Sigmoid colon (tissue), 7 donors: ENCODE data around the gene MASP2. TPM values are rescaled to one million over a fixed set of nuclear protein-coding genes. Genes with fewer than 3 reads are reported as not detected.
A peak's percentile ranks its signal among the peaks of the same experiment; 100 is the strongest.
"Not testable (repeated sequence)": the region's sequence is repeated elsewhere in the genome, so short reads cannot be mapped to it uniquely, and the experiment has no call there.

ENCODE experiments used
- DNase-seq: peaks from one replicate; pipeline ENCODE4 v3.0.0-alpha.2; 2019
- H3K27ac ChIP-seq, 4 donors: fragments of 200-600 bp; sonication (generic); one replicate each; pipeline ENCODE4 v1.5.1; 2016 to 2019; ENCODE audit warnings: mild to moderate bottlenecking in 1 of 4
- H3K27me3 ChIP-seq, 3 donors: fragments of 200-600 bp; sonication (generic); one replicate each; pipeline ENCODE4 v1.5.1; 2019; ENCODE audit warnings: mild to moderate bottlenecking in 1 of 3
- H3K36me3 ChIP-seq, 4 donors: fragments of 200-600 bp; sonication (generic); one replicate each; pipeline ENCODE4 v1.5.1; 2016 to 2019
- H3K4me1 ChIP-seq, 4 donors: fragments of 200-600 bp; sonication (generic); one replicate each; pipeline ENCODE4 v1.5.1; 2017 to 2019
- H3K4me3 ChIP-seq, 4 donors: fragments of 200-600 bp; sonication (generic); one replicate each; pipeline ENCODE4 v1.5.1; 2017 to 2019; ENCODE audit warnings: mild to moderate bottlenecking in 2 of 4, moderate library complexity in 1 of 4
- H3K9me3 ChIP-seq, 4 donors: fragments of 200-600 bp in 3 of 4; sonication (generic) in 3 of 4; one replicate each; pipeline versions ENCODE4 v1.5.1 to v1.6.1; 2013 to 2019
- EP300 ChIP-seq, 4 donors: sonication (generic); formaldehyde crosslinking; IDR thresholded peaks; one replicate each; pipeline ENCODE4 v1.6.1; 2017; ENCODE audit warnings: antibody characterized with exemption in 4 of 4
- POLR2A ChIP-seq, 2 donors: fragments of 450-650 bp; IDR thresholded peaks; one replicate each; pipeline ENCODE4 v1.6.1; 2016; ENCODE audit warnings: antibody characterized with exemption in 2 of 2, mild to moderate bottlenecking in 2 of 2, moderate library complexity in 2 of 2
- POLR2AphosphoS5 ChIP-seq, 4 donors: sonication (generic); formaldehyde crosslinking; IDR thresholded peaks; one replicate each; pipeline ENCODE4 v1.6.1; 2017; ENCODE audit warnings: antibody characterized with exemption in 4 of 4
- WGBS, 2 donors: extraction: QIAGEN DNeasy Blood & Tissue Kit; methylation state at CpG; one replicate each; pipeline ENCODE4 v1.1.7; 2013; 5-methylcytosine and 5-hydroxymethylcytosine counted together
- intact Hi-C: fragments of 100-400 bp; cut with DNase I; formaldehyde crosslinking; loops from one replicate; pipeline ENCODE4 v1.15.1; 2023
- polyA plus RNA-seq, 3 donors: library from polyadenylated mRNA; stranded (reverse); fragments of 200-250 nt; gene quantifications; one replicate each; pipeline ENCODE4 v1.2.3, GENCODE V29; 2013
- total RNA-seq, 4 donors: library from RNA; depleted of rRNA; stranded (reverse); fragments of >200 nt; gene quantifications; one replicate each; pipeline ENCODE4 v1.1.0, GENCODE V29; 2016
- TF ChIP-seq, protein P1 (sequence below), 4 experiments: fragments of 450-650 bp in 3 of 4; fragments of 200-600 bp in 1 of 4; IDR thresholded peaks; one replicate each; pipeline ENCODE4 v1.5.1; 2016 to 2019; ENCODE audit warnings: antibody characterized with exemption in 4 of 4, mild to moderate bottlenecking in 3 of 4, moderate library complexity in 2 of 4
- donor health status: healthy with polysubstance abuse.
- donor health status: Bipolar disorder and iron deficiency.
- donor health status: healthy.

The MASP2 gene
- total and polyA plus RNA-seq, 7 donors, result 0.03 TPM; not detected in 6

DNA sequence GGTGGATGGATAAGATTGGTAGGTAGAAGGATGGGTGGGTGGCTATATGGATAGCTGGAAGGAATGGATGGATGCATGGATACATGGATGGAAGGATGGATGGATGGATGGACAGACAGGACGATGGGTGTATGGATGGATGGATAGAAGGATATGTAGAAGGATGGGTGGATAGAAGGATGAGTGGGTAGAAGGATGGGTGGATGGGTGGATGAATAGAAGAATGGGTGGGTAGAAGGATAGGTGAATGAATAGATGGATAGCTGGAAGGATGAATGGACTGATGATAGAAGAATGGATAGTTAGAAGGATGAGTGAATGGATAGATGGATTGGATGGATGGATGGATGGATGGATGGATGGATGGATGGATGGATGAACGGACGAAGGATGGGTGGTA is 5.0 kb downstream of the MASP2 start:
- intact Hi-C loops, result no loop called here
- no peak for TF ChIP-seq POLR2A (IDR thresholded peaks at IDR 0.05)
- no peak for TF ChIP-seq EP300 (IDR thresholded peaks at IDR 0.05)
- TF ChIP-seq POLR2AphosphoS5 (IDR thresholded peaks at IDR 0.05), result no peak
- TF ChIP-seq, protein P1, sequence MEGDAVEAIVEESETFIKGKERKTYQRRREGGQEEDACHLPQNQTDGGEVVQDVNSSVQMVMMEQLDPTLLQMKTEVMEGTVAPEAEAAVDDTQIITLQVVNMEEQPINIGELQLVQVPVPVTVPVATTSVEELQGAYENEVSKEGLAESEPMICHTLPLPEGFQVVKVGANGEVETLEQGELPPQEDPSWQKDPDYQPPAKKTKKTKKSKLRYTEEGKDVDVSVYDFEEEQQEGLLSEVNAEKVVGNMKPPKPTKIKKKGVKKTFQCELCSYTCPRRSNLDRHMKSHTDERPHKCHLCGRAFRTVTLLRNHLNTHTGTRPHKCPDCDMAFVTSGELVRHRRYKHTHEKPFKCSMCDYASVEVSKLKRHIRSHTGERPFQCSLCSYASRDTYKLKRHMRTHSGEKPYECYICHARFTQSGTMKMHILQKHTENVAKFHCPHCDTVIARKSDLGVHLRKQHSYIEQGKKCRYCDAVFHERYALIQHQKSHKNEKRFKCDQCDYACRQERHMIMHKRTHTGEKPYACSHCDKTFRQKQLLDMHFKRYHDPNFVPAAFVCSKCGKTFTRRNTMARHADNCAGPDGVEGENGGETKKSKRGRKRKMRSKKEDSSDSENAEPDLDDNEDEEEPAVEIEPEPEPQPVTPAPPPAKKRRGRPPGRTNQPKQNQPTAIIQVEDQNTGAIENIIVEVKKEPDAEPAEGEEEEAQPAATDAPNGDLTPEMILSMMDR (IDR thresholded peaks at IDR 0.05), result no peak
- Histone ChIP-seq H3K36me3 (no peaks in the 10 kb centered on the region), H3K27ac (no peak overlapping the region), H3K4me1 (peaks cover 0 to 10% (median 7%) of the 10 kb centered on the region in 4 donors), H3K27me3 (no peaks in the 10 kb centered on the region), H3K4me3 (no peak overlapping the region), H3K9me3 (no peaks in the 10 kb centered on the region)
- no peak for DNase-seq
- WGBS, 2 donors, result 86% methylated on average over 3 of the region's 3 CpGs

DNA sequence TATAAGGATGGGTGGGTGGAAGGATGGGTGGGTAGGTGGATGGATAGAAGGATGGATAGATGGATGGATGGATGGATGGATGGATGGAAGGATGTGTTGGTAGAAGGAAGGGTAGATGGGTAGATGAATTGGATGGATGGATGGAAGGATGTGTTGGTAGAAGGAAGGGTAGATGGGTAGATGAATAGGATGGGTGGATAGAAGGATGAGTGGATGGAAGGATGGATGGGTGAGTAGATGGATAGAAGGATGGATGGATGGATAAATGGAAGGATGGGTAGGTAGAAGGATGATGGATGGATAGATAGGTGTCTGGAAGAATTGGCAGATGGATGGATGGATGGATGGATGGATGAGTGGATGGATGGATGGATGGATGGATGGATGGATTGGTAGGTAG is 6.0 kb downstream of the MASP2 start:
- H3K4me3 ChIP-seq, result no peak overlapping the region
- TF ChIP-seq EP300 (IDR thresholded peaks at IDR 0.05) (no peak), POLR2A (IDR thresholded peaks at IDR 0.05) (no peak), POLR2AphosphoS5 (IDR thresholded peaks at IDR 0.05) (no peak)
- TF ChIP-seq, protein P1 (IDR thresholded peaks at IDR 0.05), result no peak
- intact Hi-C loops, result no loop called here
- no peaks in the 10 kb centered on the region for H3K27me3 ChIP-seq
- H3K27ac ChIP-seq, result no peak overlapping the region
- no peaks in the 10 kb centered on the region for H3K9me3 ChIP-seq
- H3K4me1 ChIP-seq, result peaks cover 0 to 10% (median 7%) of the 10 kb centered on the region in 4 donors
- H3K36me3 ChIP-seq, result no peaks in the 10 kb centered on the region
- no peak for DNase-seq

DNA sequence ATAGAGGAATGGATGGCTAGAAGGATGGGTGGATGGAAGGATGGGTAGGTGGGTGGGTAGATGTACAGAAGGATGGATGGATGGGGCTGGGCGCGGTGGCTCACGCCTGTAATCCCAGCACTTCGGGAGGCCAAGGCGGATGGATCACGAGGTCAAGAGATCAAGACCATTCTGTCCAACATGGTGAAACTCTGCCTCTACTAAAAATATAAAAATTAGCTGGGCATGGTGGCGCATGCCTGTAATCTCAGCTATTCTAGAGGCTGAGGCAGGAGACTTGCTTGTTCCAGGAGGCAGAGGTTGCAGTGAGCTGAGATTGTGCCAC is 7.0 kb downstream of the MASP2 start:
- H3K9me3 ChIP-seq, intact Hi-C loops, DNase-seq, H3K27ac ChIP-seq, H3K27me3 ChIP-seq, H3K4me1 ChIP-seq, H3K36me3 ChIP-seq, H3K4me3 ChIP-seq: not testable (repeated sequence)
- WGBS, 2 donors, result 90% methylated on average over 7 of the region's 7 CpGs

DNA sequence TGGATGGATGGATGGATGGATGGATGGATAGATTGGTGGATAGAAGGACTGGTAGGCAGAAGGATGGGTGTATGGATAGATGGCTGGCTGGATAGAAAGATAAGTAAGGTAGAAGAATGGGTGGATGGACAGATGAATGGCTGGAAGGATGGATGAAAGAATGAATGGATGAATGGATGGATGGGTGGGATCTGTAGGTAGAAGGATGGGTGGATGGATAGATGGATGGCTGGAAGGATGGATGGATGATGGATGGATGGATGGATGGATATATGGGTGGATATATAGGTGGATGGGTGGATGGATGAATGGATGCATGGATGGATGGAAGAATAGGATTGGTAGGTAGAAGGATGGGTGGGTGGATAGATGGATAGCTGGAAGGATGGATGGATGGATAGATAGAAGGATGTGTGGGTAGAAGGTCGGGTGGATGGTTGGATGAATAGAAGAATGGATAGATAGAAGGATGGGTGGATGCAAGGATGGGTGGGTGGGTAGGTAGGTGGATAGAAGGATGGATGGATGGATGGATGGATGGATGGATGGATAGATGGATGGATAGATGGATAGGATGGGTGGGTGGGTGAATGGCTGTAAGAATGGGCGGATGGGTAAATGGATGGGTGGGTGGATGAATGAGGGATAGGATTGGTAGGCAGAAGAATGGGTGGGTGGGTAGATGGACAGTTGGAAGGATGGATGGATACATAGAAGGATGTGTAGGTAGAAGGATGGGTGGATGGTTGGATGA is 7.5 kb downstream of the MASP2 start:
- no peaks in the 10 kb centered on the region for H3K36me3 ChIP-seq
- WGBS, 2 donors, result 74 to 78% methylated on average over 2 of the region's 2 CpGs
- DNase-seq, result no peak
- TF ChIP-seq POLR2AphosphoS5 (IDR thresholded peaks at IDR 0.05), result no peak
- TF ChIP-seq, protein P1 (IDR thresholded peaks at IDR 0.05), result no peak
- no peak for TF ChIP-seq POLR2A (IDR thresholded peaks at IDR 0.05)
- TF ChIP-seq EP300 (IDR thresholded peaks at IDR 0.05), result no peak
- H3K9me3 ChIP-seq, result no peaks in the 10 kb centered on the region
- intact Hi-C loops, result loop anchor here (2.0 kb wide), 1 partner anchor 603 kb away; no protein-coding TSS in a partner anchor
- H3K4me1 ChIP-seq, result peaks cover 0 to 10% (median 7%) of the 10 kb centered on the region in 4 donors
- H3K27me3 ChIP-seq, result no peaks in the 10 kb centered on the region
- H3K4me3 ChIP-seq, result no peak overlapping the region
- H3K27ac ChIP-seq, result no peak overlapping the region

DNA sequence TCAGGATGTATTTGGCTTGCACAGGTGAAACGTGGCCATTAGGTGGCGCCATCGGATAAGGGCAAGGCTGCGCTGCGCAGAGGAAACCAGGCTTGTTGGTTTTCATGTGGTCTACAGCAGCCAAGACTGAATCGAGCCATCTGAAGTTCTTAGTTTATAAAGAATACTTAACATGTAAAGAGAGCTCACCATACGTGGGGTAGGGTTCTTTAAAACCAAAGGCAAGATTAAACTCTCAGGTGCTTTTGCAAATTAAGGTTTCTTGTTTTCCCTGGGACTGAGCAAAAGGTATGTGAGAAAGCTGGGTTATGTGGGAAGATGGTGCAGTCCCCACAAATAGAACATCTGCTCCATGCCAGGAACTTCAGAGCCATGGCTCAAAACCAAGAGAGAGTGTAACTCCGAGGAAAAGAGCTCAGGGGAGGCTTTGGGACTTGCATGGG is 9.3 kb downstream of the MASP2 start:
- no peak overlapping the region for H3K27ac ChIP-seq
- intact Hi-C loops, result loop anchor here (2.0 kb wide), 1 partner anchor 605 kb away; no protein-coding TSS in a partner anchor
- H3K4me3 ChIP-seq, result no peak overlapping the region
- peak in 1 of 4 donors; percentile 20 for TF ChIP-seq POLR2AphosphoS5 (IDR thresholded peaks at IDR 0.05)
- TF ChIP-seq EP300 (IDR thresholded peaks at IDR 0.05), result no peak
- TF ChIP-seq, protein P1 (IDR thresholded peaks at IDR 0.05), result peak; percentile 92 to 97 (median 94)
- no peaks in the 10 kb centered on the region for H3K36me3 ChIP-seq
- WGBS, 2 donors, result 1 to 2% methylated on average over 8 of the region's 8 CpGs
- H3K27me3 ChIP-seq, result no peaks in the 10 kb centered on the region
- peaks cover 0 to 10% (median 7%) of the 10 kb centered on the region in 4 donors for H3K4me1 ChIP-seq
- DNase-seq, result peak; percentile 94
- H3K9me3 ChIP-seq, result no peaks in the 10 kb centered on the region

DNA sequence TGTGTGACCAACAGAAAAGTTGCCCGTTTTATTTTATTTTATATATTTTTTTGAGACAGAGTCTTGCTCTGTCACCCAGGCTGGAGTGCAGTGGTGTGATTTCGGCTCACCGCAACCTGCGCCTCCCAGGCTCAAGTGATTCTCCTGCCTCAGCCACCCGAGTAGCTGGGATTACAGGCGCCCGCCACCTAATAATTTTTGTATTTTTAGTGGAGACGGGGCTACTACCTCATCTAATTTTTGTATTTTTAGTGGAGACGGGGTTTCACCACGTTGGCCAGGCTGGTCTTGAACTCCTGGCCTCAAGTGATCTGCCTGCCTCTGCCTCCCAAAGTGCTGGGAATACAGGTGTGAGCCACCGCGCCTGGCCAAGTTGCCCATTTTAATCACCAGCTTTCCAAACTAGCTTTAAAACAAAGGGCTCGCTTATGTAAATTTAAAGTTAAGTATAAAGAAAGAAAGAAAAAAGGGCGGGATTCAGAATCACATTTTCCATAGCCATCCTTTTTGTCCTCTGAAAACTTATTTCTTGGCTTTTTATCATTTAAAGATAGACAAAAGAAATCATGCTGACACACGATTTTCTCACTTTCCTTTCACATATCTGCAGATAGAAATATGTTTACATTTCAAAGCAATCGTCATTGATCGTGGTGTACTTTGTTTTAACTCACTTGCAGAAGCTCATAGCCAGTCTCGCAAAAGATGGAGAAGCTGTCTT is 9.9 kb downstream of the MASP2 start:
- H3K4me1 ChIP-seq, H3K4me3 ChIP-seq, H3K36me3 ChIP-seq, intact Hi-C loops, H3K27ac ChIP-seq, H3K9me3 ChIP-seq, H3K27me3 ChIP-seq, DNase-seq: not testable (repeated sequence)
- WGBS, 2 donors, result 57 to 58% methylated on average over 18 of the region's 18 CpGs
